Panc1 (cell line): Measurements from ENCODE around the gene RBPMS2. TPM values are rescaled to one million over a fixed set of nuclear protein-coding genes. Genes with fewer than 3 reads are reported as not detected.

Source experiments
- ATAC-seq: fragments of 200-7000 bp; cut with Tn5 transposase; 2 replicates; pipeline ENCODE4 v1.9.1; 2020; ENCODE audit warnings: mild to moderate bottlenecking, moderate library complexity
- BruUV-seq: library from RNA; stranded (reverse); fragments of 400-500 nt; replicated peaks from 2 replicates; lab custom pipeline; 2021; lab: Mats Ljungman, UMichigan
- CTCF ChIA-PET: fragments of 300-600 bp; sonication (Branson Sonifier 250); formaldehyde crosslinking; loops from one replicate; lab custom pipeline; 2022; ENCODE audit warnings: antibody characterized with exemption; lab: Charles Lee
- POLR2A ChIA-PET: fragments of 300-600 bp; sonication (Branson Sonifier 250); formaldehyde crosslinking; loops from one replicate; lab custom pipeline; 2022; ENCODE audit warnings: antibody characterized with exemption; lab: Charles Lee
- DNase-seq: peaks from one replicate; pipeline ENCODE4 v3.0.0-alpha.2; 2010; ENCODE audit warnings: low read depth, low spot score
- H3K27ac ChIP-seq: 2 replicates; pipeline ENCODE4 v1.5.1; 2011; ENCODE audit warnings: mild to moderate bottlenecking, low read length, inconsistent platforms
- H3K27me3 ChIP-seq: fragments of 200-500 bp; sonication (Bioruptor generic); 2 replicates; pipeline ENCODE4 v1.6.0; 2014; ENCODE audit warnings: low read length, inconsistent platforms; ENCODE audit not compliant: control insufficient read depth, insufficient read depth
- H3K36me3 ChIP-seq: fragments of 200-500 bp; sonication (Bioruptor generic); 2 replicates; pipeline ENCODE4 v1.5.1; 2014; ENCODE audit warnings: inconsistent platforms, mild to moderate bottlenecking, low read length, moderate library complexity; ENCODE audit not compliant: control insufficient read depth, insufficient read depth
- H3K4me1 ChIP-seq: 2 replicates; pipeline ENCODE4 v1.5.1; 2011; ENCODE audit warnings: inconsistent platforms, mild to moderate bottlenecking, low read length, moderate library complexity; ENCODE audit not compliant: control insufficient read depth, insufficient read depth
- H3K4me3 ChIP-seq, 2 experiments: 2 replicates each; pipeline ENCODE4 v1.5.1; 2011 to 2012; ENCODE audit warnings: low read depth in 2 of 2, low read length in 2 of 2, mild to moderate bottlenecking in 2 of 2, inconsistent platforms in 1 of 2, moderate library complexity in 1 of 2
- H3K9me3 ChIP-seq: fragments of 200-500 bp; sonication (Bioruptor generic); 2 replicates; pipeline ENCODE4 v1.5.1; 2014; ENCODE audit warnings: low read depth, mild to moderate bottlenecking, inconsistent platforms, low read length, moderate library complexity; ENCODE audit not compliant: control insufficient read depth, insufficient read depth
- CTCF ChIP-seq: fragments of 450-650 bp; IDR thresholded peaks from 2 replicates; pipeline ENCODE4 v1.5.1; 2017; ENCODE audit warnings: mild to moderate bottlenecking
- POLR2AphosphoS5 ChIP-seq: IDR thresholded peaks from 2 replicates; pipeline ENCODE4 v1.6.1; 2012; ENCODE audit warnings: mild to moderate bottlenecking, low read depth, low read length, moderate library complexity
- REST ChIP-seq, 2 experiments: IDR thresholded peaks; 2 replicates each; pipeline ENCODE4 v1.6.1; 2011 to 2012; ENCODE audit warnings: low read depth in 2 of 2, control low read depth in 1 of 2, low read length in 1 of 2, mild to moderate bottlenecking in 1 of 2, moderate library complexity in 1 of 2; ENCODE audit not compliant: insufficient read depth in 1 of 2
- SIN3A ChIP-seq: IDR thresholded peaks from 2 replicates; pipeline ENCODE4 v1.6.1; 2012; ENCODE audit warnings: low read depth, mild to moderate bottlenecking, low read length, moderate library complexity, borderline replicate concordance; ENCODE audit not compliant: insufficient read depth
- TCF7L2 ChIP-seq: IDR thresholded peaks from 2 replicates; pipeline ENCODE4 v1.6.1; 2011; ENCODE audit warnings: mild to moderate bottlenecking, low read depth, low read length, inconsistent platforms
- in situ Hi-C: cut with HindIII; loops from 2 replicates; pipeline ENCODE4 v1.10.0; 2016; ENCODE audit warnings: low sequenced_read_pairs, low pct_unique_long_range_greater_than_20kb
- intact Hi-C: fragments of 100-400 bp; cut with micrococcal nuclease; formaldehyde crosslinking; loops from one replicate; pipeline ENCODE4 v1.10.0; 2022; ENCODE audit not compliant: unreplicated experiment
- total RNA-seq: library from RNA; stranded (reverse); gene quantifications from one replicate; pipeline ENCODE4 v1.2.1, GENCODE V29; 2021; ENCODE audit not compliant: unreplicated experiment

The RBPMS2 gene
- total RNA-seq, 1 experiment from 2014 or later = 33.7 TPM

DNA sequence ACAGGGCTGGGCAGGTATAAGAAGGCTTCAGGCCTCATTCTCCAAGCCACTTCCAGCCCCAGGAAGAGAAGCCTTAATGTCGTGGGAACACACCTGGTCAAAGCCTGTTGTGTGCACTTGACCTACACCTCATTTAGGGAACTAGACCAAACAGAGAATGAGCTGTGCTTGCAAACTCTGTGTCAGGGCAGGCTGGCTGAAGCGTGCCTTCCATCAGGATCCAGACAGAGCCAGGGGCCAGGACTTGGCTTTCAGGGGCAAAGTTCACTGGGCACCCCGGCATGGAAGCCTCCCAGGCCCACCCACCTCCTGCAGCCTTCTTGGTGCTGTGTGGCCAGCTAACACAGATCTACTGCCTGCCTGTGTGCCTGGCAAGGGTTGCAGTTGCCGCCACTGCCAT, 11.5 kb downstream of the RBPMS2 start:
- in situ Hi-C loops (no loop called here), intact Hi-C loops (no loop called here)
- no TSS peak for BruUV-seq
- ChIA-PET CTCF (no interaction called here), POLR2A (no interaction called here)
- ATAC-seq (no peak), DNase-seq (no peak)
- no peak for TF ChIP-seq REST (IDR thresholded peaks at IDR 0.05; ENCODE audit: insufficient read depth in 1 of 2, low read depth in 2 of 2, low read length in 1 of 2)
- no peak for TF ChIP-seq TCF7L2
- no peak for TF ChIP-seq POLR2AphosphoS5
- no peak for TF ChIP-seq CTCF
- no peak for TF ChIP-seq SIN3A
- Histone ChIP-seq H3K9me3 (no peaks in the 10 kb centered on the region), H3K36me3 (no peaks in the 10 kb centered on the region), H3K27me3 (no peaks in the 10 kb centered on the region), H3K4me3 (no peak overlapping the region), H3K4me1 (no peaks in the 10 kb centered on the region), H3K27ac (no peak overlapping the region)

GRCh38 chr15:64763462-64763861, 11.9 kb downstream of the RBPMS2 start:
- Histone ChIP-seq H3K36me3 (no peaks in the 10 kb centered on the region), H3K4me1 (no peaks in the 10 kb centered on the region), H3K4me3 (no peak overlapping the region), H3K9me3 (no peaks in the 10 kb centered on the region), H3K27ac (no peak overlapping the region), H3K27me3 (no peaks in the 10 kb centered on the region)
- TF ChIP-seq SIN3A = no peak
- TF ChIP-seq POLR2AphosphoS5 = no peak
- TF ChIP-seq CTCF = no peak
- TF ChIP-seq TCF7L2 = no peak
- TF ChIP-seq REST (IDR thresholded peaks at IDR 0.05; ENCODE audit: insufficient read depth in 1 of 2, low read depth in 2 of 2, low read length in 1 of 2) = no peak
- in situ Hi-C loops (no loop called here), intact Hi-C loops (no loop called here)
- no peak for DNase-seq
- POLR2A ChIA-PET = no interaction called here
- CTCF ChIA-PET = no interaction called here
- no peak for ATAC-seq
- no TSS peak for BruUV-seq
